SK-N-SH (cell line): ENCODE results near the gene CD300H. TPM values are rescaled to one million over a fixed set of nuclear protein-coding genes. Genes with fewer than 3 reads are reported as not detected.

ENCODE experiments used
- CTCF ChIA-PET: fragments of 300-600, 350-600 bp; formaldehyde crosslinking; extraction: SDS; loops from one replicate; lab custom pipeline; 2021; lab: Yijun Ruan, JAX
- POLR2A ChIA-PET: fragments of 350-600 bp; sonication (Branson Sonifier 250); formaldehyde crosslinking; extraction: SDS; loops from one replicate; lab custom pipeline; 2020; ENCODE audit warnings: antibody characterized with exemption, inconsistent platforms; lab: Yijun Ruan, JAX
- DNase-seq: peaks from one replicate; pipeline ENCODE4 v3.0.0; 2012
- H2AFZ ChIP-seq: fragments of 200-600 bp; sonication (generic); 2 replicates; pipeline ENCODE4 v1.8.1; 2016; ENCODE audit warnings: antibody characterized with exemption, mild to moderate bottlenecking, low read depth
- H3F3A ChIP-seq: fragments of 200-600 bp; sonication (generic); replicated peaks from 2 replicates; pipeline ENCODE3; 2016; ENCODE audit warnings: antibody characterized with exemption, mild to moderate bottlenecking; ENCODE audit not compliant: insufficient read depth
- H3K27ac ChIP-seq, 2 experiments: fragments of 200-500 bp in 1 of 2; fragments of 200-600 bp in 1 of 2; sonication (Bioruptor generic) in 1 of 2; sonication (generic), shearing (Covaris generic) in 1 of 2; 2 replicates each; pipeline versions ENCODE4 v1.5.1 to v1.6.1; 2014 to 2016; ENCODE audit warnings: low read depth in 2 of 2, inconsistent platforms in 1 of 2, low read length in 1 of 2, mild to moderate bottlenecking in 1 of 2, mixed read lengths in 1 of 2
- H3K27me3 ChIP-seq: fragments of 200-600 bp; sonication (generic), shearing (Covaris generic); 2 replicates; pipeline ENCODE4 v1.6.1; 2016; ENCODE audit warnings: mixed run types; ENCODE audit not compliant: insufficient read depth
- H3K36me3 ChIP-seq, 2 experiments: fragments of 200-500 bp in 1 of 2; fragments of 200-600 bp in 1 of 2; sonication (Bioruptor generic) in 1 of 2; sonication (generic) in 1 of 2; replicated peaks in 1 of 2; 2 replicates each; pipeline versions ENCODE3 to v1.5.1; 2014 to 2016; ENCODE audit warnings: low read length in 1 of 2, mild to moderate bottlenecking in 1 of 2; ENCODE audit not compliant: insufficient read depth in 2 of 2, control insufficient read depth in 1 of 2
- H3K4me1 ChIP-seq, 2 experiments: fragments of 200-500 bp in 1 of 2; fragments of 200-600 bp in 1 of 2; sonication (Bioruptor generic) in 1 of 2; sonication (generic), shearing (Covaris generic) in 1 of 2; 2 replicates each; pipeline versions ENCODE4 v1.5.1 to v1.6.1; 2014 to 2016; ENCODE audit warnings: low read depth in 1 of 2, low read length in 1 of 2, mixed run types in 1 of 2; ENCODE audit not compliant: insufficient read depth in 2 of 2, control insufficient read depth in 1 of 2
- H3K4me2 ChIP-seq: fragments of 200-600 bp; sonication (generic), shearing (Covaris generic); 2 replicates; pipeline ENCODE4 v1.6.1; 2017; ENCODE audit warnings: mixed run types
- H3K4me3 ChIP-seq, 2 experiments: fragments of 200-500 bp in 1 of 2; fragments of 200-600 bp in 1 of 2; sonication (Bioruptor generic) in 1 of 2; sonication (generic), shearing (Covaris generic) in 1 of 2; 2 replicates each; pipeline versions ENCODE4 v1.5.1 to v1.8.1; 2014 to 2016; ENCODE audit warnings: low read depth in 2 of 2, inconsistent platforms in 1 of 2, low read length in 1 of 2, mild to moderate bottlenecking in 1 of 2, mixed read lengths in 1 of 2, moderate library complexity in 1 of 2
- H3K79me2 ChIP-seq: fragments of 200-600 bp; sonication (generic); 2 replicates; pipeline ENCODE4 v1.8.1; 2017; ENCODE audit warnings: mild to moderate bottlenecking; ENCODE audit not compliant: insufficient read depth
- H3K9ac ChIP-seq: fragments of 200-600 bp; sonication (generic); 2 replicates; pipeline ENCODE4 v1.6.1; 2017; ENCODE audit warnings: mixed run types
- H3K9me2 ChIP-seq: fragments of 200-600 bp; sonication (generic); 2 replicates; pipeline ENCODE4 v1.6.1; 2017; ENCODE audit warnings: mixed run types
- H3K9me3 ChIP-seq: fragments of 200-600 bp; sonication (generic); 2 replicates; pipeline ENCODE4 v1.6.1; 2017; ENCODE audit warnings: mixed run types, mild to moderate bottlenecking, moderate library complexity
- H4K20me1 ChIP-seq: fragments of 200-600 bp; sonication (generic); 2 replicates; pipeline ENCODE4 v1.6.1; 2017; ENCODE audit warnings: mild to moderate bottlenecking, mixed run types; ENCODE audit not compliant: insufficient read depth
- CTCF ChIP-seq: fragments of 200-600 bp; sonication (generic); IDR thresholded peaks from 2 replicates; pipeline ENCODE4 v1.6.1; 2017; ENCODE audit warnings: antibody characterized with exemption, mild to moderate bottlenecking, moderate library complexity
- EP300 ChIP-seq, 2 experiments: IDR thresholded peaks; 2 replicates each; pipeline versions ENCODE4 v1.4.0 to v1.6.1; 2012; ENCODE audit warnings: borderline replicate concordance in 1 of 2, low read depth in 1 of 2, low read length in 1 of 2
- GABPA ChIP-seq: IDR thresholded peaks from 2 replicates; pipeline ENCODE4 v1.4.0; 2012; ENCODE audit warnings: low read depth, mild to moderate bottlenecking
- IRF3 ChIP-seq: fragments of 150-350 bp; IDR thresholded peaks from 2 replicates; pipeline ENCODE4 v1.6.1; 2016; ENCODE audit warnings: mild to moderate bottlenecking, low read depth, low read length
- PBX3 ChIP-seq: IDR thresholded peaks from 2 replicates; pipeline ENCODE4; 2012
- POLR2AphosphoS5 ChIP-seq: IDR thresholded peaks from 2 replicates; pipeline ENCODE4 v1.6.1; 2012; ENCODE audit warnings: low read depth, low read length
- RCOR1 ChIP-seq: fragments of 150-350 bp; IDR thresholded peaks from 2 replicates; pipeline ENCODE4 v1.6.1; 2017; ENCODE audit warnings: antibody characterized with exemption, low read length
- REST ChIP-seq: IDR thresholded peaks from 2 replicates; pipeline ENCODE4 v1.6.1; 2012; ENCODE audit warnings: mild to moderate bottlenecking, low read depth, low read length, moderate library complexity
- TCF12 ChIP-seq: IDR thresholded peaks from 2 replicates; pipeline ENCODE4 v1.4.0; 2012
- USF1 ChIP-seq: IDR thresholded peaks from 2 replicates; pipeline ENCODE4 v1.4.0; 2012; ENCODE audit warnings: low read depth, borderline replicate concordance
- ZBTB33 ChIP-seq: IDR thresholded peaks from 2 replicates; pipeline ENCODE4 v1.4.0; 2012; ENCODE audit warnings: low read depth, borderline replicate concordance
- WGBS: methylation state at CpG from one replicate; pipeline ENCODE4 v1.1.6; 2017; ENCODE audit warnings: low lambda C conversion rate; 5-methylcytosine and 5-hydroxymethylcytosine counted together
- polyA plus RNA-seq, 3 experiments: library from polyadenylated mRNA; depleted of rRNA; stranded (reverse); fragments of >200 nt; gene quantifications; 2 replicates each; pipeline ENCODE4 v1.2.3, GENCODE V29; 2012

CD300H gene
- polyA plus RNA-seq, 1 of the 3 experiments (the other 2 are of a cell fraction): not detected

GRCh38 chr17:74582633-74583032, 15.3 kb upstream of the CD300H start:
- H3K4me2 ChIP-seq: no peak overlapping the region
- no peaks in the 10 kb centered on the region for H3K4me1 ChIP-seq
- CTCF ChIA-PET: interaction anchor here (1.4 to 2.2 kb wide), 2 partner anchors 16 to 155 kb away, joined by 6 read pairs; partner anchors contain the start of gene RAB37
- 46% methylated on average over 10 of the region's 10 CpGs for WGBS
- no peak overlapping the region for H2AFZ ChIP-seq
- H3K9me2 ChIP-seq: no peaks in the 10 kb centered on the region
- no peaks in the 10 kb centered on the region for H3F3A ChIP-seq
- no peak overlapping the region for H3K4me3 ChIP-seq
- H3K9ac ChIP-seq: no peak overlapping the region
- H3K36me3 ChIP-seq: no peaks in the 10 kb centered on the region
- TF ChIP-seq EP300 (IDR thresholded peaks at IDR 0.05; ENCODE audit: borderline replicate concordance in 1 of 2, low read depth in 1 of 2, low read length in 1 of 2): no peak
- TF ChIP-seq ZBTB33: no peak
- no peak for TF ChIP-seq GABPA
- no peak for TF ChIP-seq PBX3
- no peak for TF ChIP-seq POLR2AphosphoS5
- no peak for TF ChIP-seq CTCF
- no peak for TF ChIP-seq REST
- TF ChIP-seq TCF12: no peak
- no peak for TF ChIP-seq IRF3
- TF ChIP-seq USF1: no peak
- no peak for TF ChIP-seq RCOR1
- no peaks in the 10 kb centered on the region for H3K79me2 ChIP-seq
- POLR2A ChIA-PET: no interaction called here
- H3K9me3 ChIP-seq: 0 out of 2 replicates have a peak, but pooled peaks cover 3% of the 10 kb centered on the region
- no peak for DNase-seq
- H3K27ac ChIP-seq: no peak overlapping the region
- no peaks in the 10 kb centered on the region for H4K20me1 ChIP-seq
- no peaks in the 10 kb centered on the region for H3K27me3 ChIP-seq
